Cortex of kidney (tissue), 1 donor: ENCODE measurements around the gene CACNG8.
"Not testable (repeated sequence)": the region's sequence is repeated elsewhere in the genome, so short reads cannot be mapped to it uniquely, and the experiment has no call there.

Experiments used
- DNase-seq: peaks from one replicate; lab custom pipeline; 2025; lab: John Stamatoyannopoulos, UW

Gene CACNG8

GRCh38 chr19:53962887-53963431 lies at the start of gene CACNG8:
TSS of gene CACNG8 (plus strand) at chr19:53962937.
- no peak for DNase-seq

- DNase-seq: no peak
These were observed 47.7 kb upstream of the CACNG8 start for GRCh38 chr19:53915000-53915399.

DNA sequence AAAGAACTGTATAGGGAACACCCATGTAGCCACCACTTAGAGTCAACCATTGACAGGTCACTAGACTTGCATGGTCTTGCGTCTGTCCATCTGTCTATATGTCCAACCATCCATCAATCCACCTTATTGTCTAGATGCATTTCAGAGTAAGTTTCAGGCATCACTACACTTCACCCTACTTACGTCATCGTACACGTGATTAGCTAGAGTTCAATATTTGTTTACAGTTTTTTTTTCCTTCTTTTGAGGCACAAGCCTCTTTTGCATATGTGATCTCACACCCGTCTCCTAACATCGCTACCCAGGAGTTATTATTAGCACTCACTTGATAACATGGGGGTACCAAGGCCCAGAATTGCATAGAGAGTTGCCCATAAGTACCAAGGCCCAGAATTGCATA lies 46.7 kb upstream of the CACNG8 start:
- no peak for DNase-seq

GRCh38 chr19:53917356-53917755 lies 45.4 kb upstream of the CACNG8 start:
- DNase-seq: no peak

- DNase-seq: no peak
These were observed 35.0 kb upstream of the CACNG8 start for GRCh38 chr19:53927739-53928138.

DNA sequence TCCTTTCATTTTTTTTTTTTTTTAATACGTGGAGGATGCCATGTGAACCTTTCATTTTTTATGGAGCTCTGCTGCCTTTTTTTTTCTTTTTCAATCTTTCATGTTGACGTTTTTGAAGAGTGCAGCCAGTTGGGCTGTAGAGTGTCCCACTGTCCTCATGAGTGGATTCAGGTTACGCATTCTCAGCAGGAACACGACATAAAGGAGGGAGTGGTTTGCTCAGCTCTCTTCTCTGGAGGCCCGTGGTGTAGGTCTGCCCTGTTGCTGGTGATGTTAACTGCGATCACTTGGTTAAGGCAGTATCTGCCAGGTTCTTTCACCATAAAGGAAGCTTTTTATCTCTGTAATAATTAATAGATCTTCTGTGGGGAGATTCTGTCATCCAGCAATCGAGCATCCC lies 26.7 kb upstream of the CACNG8 start:
- no peak for DNase-seq

GRCh38 chr19:53942001-53942786 lies 20.5 kb upstream of the CACNG8 start:
- no peak for DNase-seq

GRCh38 chr19:53944416-53944815 lies 18.3 kb upstream of the CACNG8 start:
- no peak for DNase-seq

DNA sequence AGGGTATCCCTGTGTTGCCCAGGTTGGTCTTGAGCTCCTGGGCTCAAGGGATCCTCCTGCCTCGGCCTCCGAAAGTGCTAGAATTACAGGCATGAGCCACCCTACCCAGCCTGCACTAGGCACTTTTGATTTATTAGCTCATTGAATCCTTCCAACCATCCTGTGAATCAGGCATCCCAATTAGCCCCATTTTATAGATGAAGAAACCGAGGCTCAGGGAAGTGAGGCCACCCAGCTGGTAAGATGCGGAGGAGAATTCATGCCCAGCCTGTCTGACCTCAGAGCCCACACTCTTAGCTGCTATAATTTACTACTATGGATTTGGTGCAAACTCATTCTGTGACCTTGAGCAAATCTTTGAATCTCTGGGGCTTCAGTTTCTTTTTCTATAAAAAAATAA lies 17.8 kb upstream of the CACNG8 start:
- DNase-seq: no peak

DNA sequence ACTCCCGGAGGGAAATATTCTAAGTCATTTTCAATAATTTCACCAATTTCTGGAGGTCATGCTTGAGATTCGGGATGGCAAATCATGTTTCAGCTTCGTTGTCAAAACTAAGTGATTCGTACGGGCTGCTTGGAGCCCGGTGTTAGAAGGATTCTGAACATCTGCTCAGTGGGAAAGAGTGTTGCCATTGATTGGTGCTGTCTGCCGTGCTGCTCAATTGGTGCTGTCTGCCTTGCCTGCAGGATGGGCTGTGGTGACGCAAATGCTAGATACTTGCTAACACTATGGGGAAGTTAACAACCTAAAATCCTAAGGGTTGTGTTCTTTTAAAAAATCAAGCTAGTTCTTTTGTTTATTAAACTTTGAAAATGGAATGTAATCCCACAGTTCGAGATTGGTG lies 17.3 kb upstream of the CACNG8 start:
- no peak for DNase-seq

DNA sequence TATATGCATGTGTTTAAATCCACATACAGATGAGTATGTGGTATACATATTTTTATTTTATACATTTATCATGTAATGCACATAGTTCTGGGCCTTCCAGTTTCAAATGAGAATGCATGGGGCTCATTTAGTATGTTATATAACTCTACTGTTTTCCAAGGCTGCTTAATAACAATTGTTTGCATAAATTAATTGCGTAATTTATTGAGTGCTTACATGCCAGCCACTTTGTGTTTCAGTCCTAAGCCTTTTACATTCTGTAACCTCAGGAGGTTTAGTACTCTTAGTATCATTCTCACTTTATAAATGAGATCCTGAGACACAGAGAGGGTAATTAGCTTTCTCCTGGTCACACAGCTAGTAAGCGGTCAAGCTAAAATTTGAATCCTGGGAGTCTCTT lies 16.7 kb upstream of the CACNG8 start:
- no peak for DNase-seq

- no peak for DNase-seq
These were observed 15.1 kb upstream of the CACNG8 start for GRCh38 chr19:53947624-53948023.

DNA sequence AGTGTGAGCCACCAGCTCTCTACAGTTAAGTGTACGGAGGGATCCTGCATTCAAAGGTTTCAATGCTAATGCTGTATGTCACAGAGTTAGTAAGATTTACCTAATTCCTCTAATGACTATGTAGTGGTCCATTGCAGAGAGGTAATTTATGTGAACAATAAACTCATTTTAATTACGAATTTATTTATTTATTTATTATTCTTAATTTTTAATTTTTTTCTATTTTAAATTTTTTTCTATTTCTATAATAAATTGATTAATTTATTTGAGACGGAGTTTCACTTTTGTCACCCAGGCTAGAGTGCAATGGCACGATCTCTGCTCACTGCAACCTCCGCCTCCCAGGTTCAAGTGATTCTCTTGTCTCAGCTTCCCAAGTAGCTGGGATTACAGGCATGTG lies 14.1 kb upstream of the CACNG8 start:
- not testable (repeated sequence) for DNase-seq

DNA sequence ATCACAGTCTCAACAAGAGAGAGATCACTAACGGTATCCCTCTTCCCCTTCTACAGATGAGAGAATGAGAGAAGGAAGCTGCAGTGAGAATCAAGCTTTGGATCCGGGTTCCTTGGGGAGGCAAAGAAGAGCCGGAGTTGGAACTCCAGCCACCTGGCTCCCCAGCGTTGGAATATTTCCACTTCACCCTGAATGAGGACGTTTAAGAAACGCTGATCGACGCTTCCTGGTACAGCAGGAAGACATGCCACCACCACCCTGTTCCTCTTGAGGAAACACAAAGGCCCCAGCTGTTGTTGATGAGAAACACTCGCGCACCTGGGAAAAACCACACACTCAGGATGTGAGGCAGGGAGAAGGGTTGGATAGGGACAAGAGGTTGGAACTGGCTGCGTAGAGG lies 11.3 kb upstream of the CACNG8 start:
- DNase-seq: no peak

DNA sequence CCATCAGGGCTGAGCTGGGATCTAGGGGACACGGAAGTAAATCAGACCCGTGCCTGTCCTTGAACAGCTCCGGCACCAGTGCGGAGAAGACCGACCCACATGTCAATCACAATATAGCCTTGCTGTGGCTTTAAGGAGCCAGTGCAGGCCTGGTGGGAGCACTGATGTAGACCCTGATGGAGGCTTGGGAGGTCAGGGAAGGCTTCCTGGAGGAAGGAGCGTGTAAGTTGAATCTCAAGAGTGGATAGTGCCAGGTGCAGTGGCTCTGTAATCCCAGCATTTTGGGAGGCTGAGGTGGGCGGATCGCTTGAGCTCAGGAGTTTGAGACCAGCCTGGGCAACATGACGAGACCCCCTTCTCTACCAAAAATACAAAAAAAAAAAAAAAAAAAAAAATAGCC lies 10.8 kb upstream of the CACNG8 start:
- DNase-seq: no peak

GRCh38 chr19:53953383-53953782 lies 9.4 kb upstream of the CACNG8 start:
- DNase-seq: no peak

- DNase-seq: no peak
These were observed 5.1 kb upstream of the CACNG8 start for GRCh38 chr19:53957448-53958167.

DNA sequence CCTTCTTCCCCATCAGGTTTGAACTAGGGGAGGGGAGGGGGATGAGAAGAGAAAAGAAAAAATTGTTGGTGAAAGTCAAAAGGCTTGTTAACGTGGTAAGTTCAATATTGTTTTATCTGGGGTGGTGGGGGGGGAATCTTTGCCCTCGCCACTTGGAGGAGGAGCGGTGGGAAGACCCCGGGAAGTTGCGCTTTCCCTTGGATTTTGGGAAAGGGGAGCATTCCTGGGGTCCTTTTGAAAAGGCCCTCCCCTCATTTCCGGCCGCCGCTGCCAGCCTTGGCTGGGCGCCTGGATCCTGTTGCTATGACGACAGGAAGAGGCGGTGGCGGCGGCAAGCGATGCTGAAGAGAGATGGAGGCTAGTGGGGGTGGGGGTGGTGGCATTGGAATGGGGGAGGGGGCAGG lies 4.6 kb upstream of the CACNG8 start:
- DNase-seq: no peak

- no peak for DNase-seq
These were observed 3.6 kb upstream of the CACNG8 start for GRCh38 chr19:53958823-53959757.

GRCh38 chr19:53960187-53960586 lies 2.5 kb upstream of the CACNG8 start:
- DNase-seq: no peak

- DNase-seq: no peak
These were observed 1.9 kb upstream of the CACNG8 start for GRCh38 chr19:53960886-53961285.
